Measurements from ENCODE around the gene SEC14L2. TPM values are rescaled to one million over a fixed set of nuclear protein-coding genes. Genes with fewer than 3 reads are reported as not detected.
"Not testable (repeated sequence)": the region's sequence is repeated elsewhere in the genome, so short reads cannot be mapped to it uniquely, and the experiment has no call there.

Gene SEC14L2
- total RNA-seq, 4 donors from 2014 or later: 3.0 to 8.8 (median 5.0) TPM

GRCh38 chr22:30439226-30439625 lies 42.4 kb downstream of the SEC14L2 start:
- no peak for DNase-seq (ENCODE audit: low spot score)
- ATAC-seq (ENCODE audit: low FRiP score): no peak
- TF ChIP-seq CTCF (IDR thresholded peaks at IDR 0.05): no peak

- no peak for ATAC-seq (ENCODE audit: low FRiP score)
- no peak for DNase-seq (ENCODE audit: low spot score)
- no peak for TF ChIP-seq CTCF (IDR thresholded peaks at IDR 0.05)
These were observed 43.0 kb downstream of the SEC14L2 start for GRCh38 chr22:30439836-30440235.

- no peak for TF ChIP-seq CTCF (IDR thresholded peaks at IDR 0.05)
- ATAC-seq (ENCODE audit: low FRiP score): no peak
- no peak for DNase-seq (ENCODE audit: low spot score)
These were observed 44.3 kb downstream of the SEC14L2 start for GRCh38 chr22:30441088-30441487.

DNA sequence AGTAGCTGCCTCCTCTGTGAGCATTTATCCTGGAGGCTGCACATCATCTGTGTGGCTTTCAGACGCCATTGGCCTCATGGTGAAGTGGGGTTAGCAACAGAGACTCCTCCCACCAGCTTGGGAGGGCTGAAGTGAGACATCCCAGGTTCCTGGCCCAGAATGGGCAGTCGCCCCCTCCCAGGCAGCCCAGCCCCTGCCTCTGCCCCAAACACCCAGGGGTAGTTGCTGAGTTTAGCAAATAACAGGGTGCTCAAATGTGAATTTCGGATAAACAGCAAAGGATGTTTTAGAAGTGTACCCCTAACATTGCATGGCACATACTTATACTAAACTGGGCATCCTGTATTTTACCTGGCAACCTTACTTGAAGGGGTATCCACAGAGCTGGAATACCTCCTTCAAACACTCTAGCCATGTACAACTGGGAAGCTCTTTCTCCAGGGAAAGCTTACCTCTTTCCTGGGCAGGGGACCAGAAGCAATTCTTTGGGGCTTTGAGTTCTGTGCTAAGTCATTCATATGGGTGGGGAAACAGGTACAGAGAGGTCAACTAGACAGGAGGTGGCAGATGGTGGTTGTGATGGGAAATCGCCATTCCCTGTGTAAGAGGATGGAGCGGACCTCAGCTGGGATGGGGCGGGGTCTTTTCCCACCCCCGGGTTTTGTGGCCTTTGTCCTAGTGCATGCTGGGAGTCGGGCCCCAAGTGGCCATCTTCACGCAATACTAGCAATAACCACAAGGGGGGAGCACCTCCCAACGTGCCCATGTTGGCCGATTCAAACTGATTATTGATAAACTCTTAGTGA lies 48.0 kb downstream of the SEC14L2 start:
- DNase-seq (ENCODE audit: low spot score): no peak
- peak in 1 of 3 donors; percentile 67 for TF ChIP-seq CTCF (IDR thresholded peaks at IDR 0.05)
- peak; percentile 74 for ATAC-seq (ENCODE audit: low FRiP score)

GRCh38 chr22:30445438-30446145 lies 48.8 kb downstream of the SEC14L2 start:
- peak in 1 of 3 donors; percentile 35 for TF ChIP-seq CTCF (IDR thresholded peaks at IDR 0.05)
- ATAC-seq (ENCODE audit: low FRiP score) (no peak), DNase-seq (ENCODE audit: low spot score) (no peak)

DNA sequence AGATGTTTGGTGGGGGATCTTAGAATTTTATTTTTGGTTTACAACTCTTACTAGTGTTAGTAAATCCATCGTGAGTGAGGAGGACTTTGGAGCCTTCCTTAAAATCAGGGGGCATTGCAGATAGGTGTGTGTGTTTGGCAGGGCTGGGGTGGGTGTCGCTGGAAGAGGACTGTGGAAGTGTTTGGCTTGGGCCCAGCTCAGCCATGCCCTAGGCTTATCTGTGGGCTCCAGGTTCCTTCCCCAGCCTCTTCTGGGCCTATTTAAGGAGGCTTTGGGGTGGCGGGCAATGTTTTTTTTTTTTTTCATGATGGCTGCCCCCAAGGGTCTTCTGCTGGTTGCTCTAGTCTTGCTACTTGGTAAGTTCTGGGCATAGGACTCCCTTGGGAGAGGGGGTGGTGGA lies 50.8 kb downstream of the SEC14L2 start:
- no peak for TF ChIP-seq CTCF (IDR thresholded peaks at IDR 0.05)
- ATAC-seq (ENCODE audit: low FRiP score): no peak

GRCh38 chr22:30451488-30451887 lies 54.7 kb downstream of the SEC14L2 start:
- not testable (repeated sequence) for DNase-seq (ENCODE audit: low spot score)
- ATAC-seq (ENCODE audit: low FRiP score): peak; percentile 46

More for the DNA sequence above, 50.8 kb downstream of the SEC14L2 start:
- no peak for DNase-seq (ENCODE audit: low spot score)

Data from omental fat pad (tissue), 4 donors.